K562 (cell line): ENCODE measurements around the gene STK26.

Source experiments
- BMI1 ChIP-seq: fragments of 150-350 bp; IDR thresholded peaks from 2 replicates; pipeline ENCODE4 v1.6.1; 2014; ENCODE audit warnings: low read length
- DDX20 ChIP-seq: fragments of 450-650 bp; IDR thresholded peaks from 2 replicates; pipeline ENCODE4 v1.6.1; 2016; ENCODE audit warnings: missing genetic modification characterization, low read depth, mild to moderate bottlenecking, missing compliant biosample characterization, moderate library complexity
- MEIS2 ChIP-seq: fragments of 450-650 bp; IDR thresholded peaks from 2 replicates; pipeline ENCODE4 v1.6.1; 2014; ENCODE audit warnings: mild to moderate bottlenecking; ENCODE audit not compliant: partially characterized antibody
- RFX5 ChIP-seq: IDR thresholded peaks from 2 replicates; pipeline ENCODE4 v1.6.1; 2011; ENCODE audit warnings: low read depth, mild to moderate bottlenecking, improper control_type of control experiment, low read length
- TAF1 ChIP-seq: IDR thresholded peaks from 2 replicates; pipeline ENCODE4 v1.6.1; 2011; ENCODE audit warnings: mild to moderate bottlenecking, low read length, moderate library complexity; ENCODE audit not compliant: insufficient read depth, control insufficient read depth, severe bottlenecking; ENCODE audit errors: extremely low read depth
- ZSCAN29 ChIP-seq: fragments of 450-650 bp; IDR thresholded peaks from 2 replicates; pipeline ENCODE4 v1.6.1; 2017
- TF ChIP-seq, protein P1 (sequence below), 3 experiments: IDR thresholded peaks in 2 of 3; conservative IDR thresholded peaks in 1 of 3; 2 replicates each; pipeline ENCODE4 v1.5.1; 2011 to 2012; ENCODE audit warnings: low read length in 3 of 3, mild to moderate bottlenecking in 3 of 3, control low read depth in 2 of 3, improper control_type of control experiment in 1 of 3, inconsistent platforms in 1 of 3, low read depth in 1 of 3, mixed read lengths in 1 of 3, moderate library complexity in 1 of 3; ENCODE audit not compliant: insufficient read depth in 2 of 3
- TF ChIP-seq, protein P2 (sequence below): fragments of 200-800 bp; sonication (Bioruptor generic); IDR thresholded peaks from 2 replicates; pipeline ENCODE4 v1.6.1; 2017; ENCODE audit warnings: missing genetic modification characterization, missing compliant biosample characterization

DNA sequence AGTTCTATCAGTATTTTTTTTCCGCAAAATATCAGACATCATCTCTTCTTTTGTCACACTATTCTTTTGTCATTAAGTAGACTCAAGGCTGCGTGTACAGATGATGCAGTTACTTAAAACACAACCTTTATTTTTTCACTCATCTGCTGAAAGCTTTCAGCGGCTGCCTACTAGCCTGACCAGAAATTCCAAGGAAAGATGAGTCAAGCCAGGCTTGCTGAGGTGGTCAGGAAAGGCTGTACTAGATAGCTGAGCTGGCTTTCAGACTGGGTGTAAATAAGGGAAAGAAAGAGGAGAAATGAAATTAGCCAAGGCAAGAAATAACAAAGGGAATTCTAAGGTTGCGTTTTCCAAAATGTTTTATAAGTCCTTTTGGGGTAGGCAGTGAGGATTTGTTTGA is 17.9 kb downstream of the STK26 start:
- no peak for TF ChIP-seq RFX5
- no peak for TF ChIP-seq TAF1
- TF ChIP-seq DDX20 (tag): no peak
- TF ChIP-seq ZSCAN29: no peak
- no peak for TF ChIP-seq BMI1
- TF ChIP-seq MEIS2: no peak
- TF ChIP-seq, protein P1, sequence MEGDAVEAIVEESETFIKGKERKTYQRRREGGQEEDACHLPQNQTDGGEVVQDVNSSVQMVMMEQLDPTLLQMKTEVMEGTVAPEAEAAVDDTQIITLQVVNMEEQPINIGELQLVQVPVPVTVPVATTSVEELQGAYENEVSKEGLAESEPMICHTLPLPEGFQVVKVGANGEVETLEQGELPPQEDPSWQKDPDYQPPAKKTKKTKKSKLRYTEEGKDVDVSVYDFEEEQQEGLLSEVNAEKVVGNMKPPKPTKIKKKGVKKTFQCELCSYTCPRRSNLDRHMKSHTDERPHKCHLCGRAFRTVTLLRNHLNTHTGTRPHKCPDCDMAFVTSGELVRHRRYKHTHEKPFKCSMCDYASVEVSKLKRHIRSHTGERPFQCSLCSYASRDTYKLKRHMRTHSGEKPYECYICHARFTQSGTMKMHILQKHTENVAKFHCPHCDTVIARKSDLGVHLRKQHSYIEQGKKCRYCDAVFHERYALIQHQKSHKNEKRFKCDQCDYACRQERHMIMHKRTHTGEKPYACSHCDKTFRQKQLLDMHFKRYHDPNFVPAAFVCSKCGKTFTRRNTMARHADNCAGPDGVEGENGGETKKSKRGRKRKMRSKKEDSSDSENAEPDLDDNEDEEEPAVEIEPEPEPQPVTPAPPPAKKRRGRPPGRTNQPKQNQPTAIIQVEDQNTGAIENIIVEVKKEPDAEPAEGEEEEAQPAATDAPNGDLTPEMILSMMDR (IDR thresholded peaks at IDR 0.05 in 2 of 3, conservative IDR thresholded peaks at IDR 0.05 in 1 of 3; ENCODE audit: insufficient read depth in 2 of 3, low read depth in 1 of 3, low read length in 3 of 3): no peak
- TF ChIP-seq, protein P2, sequence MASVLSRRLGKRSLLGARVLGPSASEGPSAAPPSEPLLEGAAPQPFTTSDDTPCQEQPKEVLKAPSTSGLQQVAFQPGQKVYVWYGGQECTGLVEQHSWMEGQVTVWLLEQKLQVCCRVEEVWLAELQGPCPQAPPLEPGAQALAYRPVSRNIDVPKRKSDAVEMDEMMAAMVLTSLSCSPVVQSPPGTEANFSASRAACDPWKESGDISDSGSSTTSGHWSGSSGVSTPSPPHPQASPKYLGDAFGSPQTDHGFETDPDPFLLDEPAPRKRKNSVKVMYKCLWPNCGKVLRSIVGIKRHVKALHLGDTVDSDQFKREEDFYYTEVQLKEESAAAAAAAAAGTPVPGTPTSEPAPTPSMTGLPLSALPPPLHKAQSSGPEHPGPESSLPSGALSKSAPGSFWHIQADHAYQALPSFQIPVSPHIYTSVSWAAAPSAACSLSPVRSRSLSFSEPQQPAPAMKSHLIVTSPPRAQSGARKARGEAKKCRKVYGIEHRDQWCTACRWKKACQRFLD (CRISPR knock-in tag): no peak
